Natural killer cell (primary cell): ENCODE measurements around the gene APBA2. TPM values are rescaled to one million over a fixed set of nuclear protein-coding genes. Genes with fewer than 3 reads are reported as not detected.

Experiments
- ATAC-seq, 3 donors: fragments of 150-1000 bp in 2 of 3; fragments of 200-7000 bp in 1 of 3; cut with Tn5 transposase; 1 replicate in 1 of 3; 2 replicates in 2 of 3; pipeline ENCODE4 v1.10.0; 2021; ENCODE audit warnings: mild to moderate bottlenecking in 2 of 3, moderate library complexity in 2 of 3
- DNase-seq, 2 donors: peaks; one replicate each; pipeline versions ENCODE4 v3.0.0 to v3.0.0-alpha.2; 2013 to 2021; ENCODE audit warnings: mixed read lengths in 1 of 2
- H3K27ac ChIP-seq: one replicate; pipeline ENCODE4 v1.5.1; 2013; ENCODE audit warnings: mild to moderate bottlenecking, low read length
- H3K27me3 ChIP-seq: one replicate; pipeline ENCODE4 v1.6.1; 2013; ENCODE audit warnings: low read length; ENCODE audit not compliant: control insufficient read depth, insufficient read depth
- H3K36me3 ChIP-seq: one replicate; pipeline ENCODE4 v1.6.1; 2013; ENCODE audit warnings: low read length; ENCODE audit not compliant: control insufficient read depth, insufficient read depth
- H3K4me1 ChIP-seq: one replicate; pipeline ENCODE4 v1.6.1; 2013; ENCODE audit warnings: low read length; ENCODE audit not compliant: control insufficient read depth, insufficient read depth
- H3K4me3 ChIP-seq: one replicate; pipeline ENCODE4 v1.5.1; 2013; ENCODE audit warnings: low read length
- H3K9me3 ChIP-seq: one replicate; pipeline ENCODE4 v1.6.1; 2013; ENCODE audit warnings: low read length; ENCODE audit not compliant: control insufficient read depth, insufficient read depth
- H3K27ac Mint-ChIP-seq, 2 donors: one replicate each; pipeline ENCODE4 v1.8.0; 2022; ENCODE audit warnings: mild to moderate bottlenecking in 2 of 2, mixed read lengths in 2 of 2, moderate library complexity in 1 of 2
- H3K27me3 Mint-ChIP-seq, 2 donors: one replicate each; pipeline ENCODE4 v1.8.0; 2022; ENCODE audit warnings: low read depth in 2 of 2, mixed read lengths in 2 of 2
- H3K36me3 Mint-ChIP-seq: one replicate; pipeline ENCODE4 v1.8.0; 2022; ENCODE audit warnings: mixed read lengths
- H3K4me1 Mint-ChIP-seq, 2 donors: one replicate each; pipeline ENCODE4 v1.8.0; 2022; ENCODE audit warnings: mixed read lengths in 2 of 2
- H3K4me3 Mint-ChIP-seq: one replicate; pipeline ENCODE4 v1.8.0; 2022; ENCODE audit warnings: mild to moderate bottlenecking, moderate library complexity, mixed read lengths
- H3K9me3 Mint-ChIP-seq, 2 donors: one replicate each; pipeline ENCODE4 v1.8.0; 2022; ENCODE audit warnings: mixed read lengths in 2 of 2
- CTCF ChIP-seq: fragments of 200-600 bp; IDR thresholded peaks from one replicate; pipeline ENCODE4 v1.8.0; 2022; ENCODE audit warnings: antibody characterized with exemption
- WGBS: methylation state at CpG from one replicate; pipeline ENCODE4 v1.1.7; 2013; ENCODE audit warnings: missing lambda C conversion rate; ENCODE audit not compliant: insufficient coverage; 5-methylcytosine and 5-hydroxymethylcytosine counted together
- intact Hi-C: fragments of 100-400 bp; cut with micrococcal nuclease; formaldehyde crosslinking; loops from one replicate; pipeline ENCODE4 v1.14.2; 2022
- total RNA-seq, 4 donors: library from RNA; stranded (reverse); fragments of 120-200 nt in 1 of 4; gene quantifications; one replicate each; pipeline versions ENCODE4 v1.2.3 to v1.2.4, GENCODE V29; 2013 to 2022

Gene APBA2
- total RNA-seq, 3 donors from 2014 or later (not counting 1 experiment from before 2014, with no cell fraction given), result 96.4 to 119 (median 97.9) TPM

GRCh38 chr15:28981921-28982320 lies 96.1 kb downstream of the APBA2 start:
- ATAC-seq (no peak), DNase-seq (no peak)
- H3K36me3 Mint-ChIP-seq, result no peaks in the 10 kb centered on the region
- peaks cover 52 to 54% of the 10 kb centered on the region in 2 donors for H3K4me1 Mint-ChIP-seq
- H3K36me3 ChIP-seq, result no peaks in the 10 kb centered on the region
- intact Hi-C loops, result no loop called here
- no peaks in the 10 kb centered on the region for H3K27me3 ChIP-seq
- H3K27me3 Mint-ChIP-seq, result peaks cover 0 to 4% of the 10 kb centered on the region in 2 donors
- no CpG with 5 or more reads among the region's 4 CpGs for WGBS
- H3K27ac ChIP-seq, result no peak overlapping the region
- H3K9me3 ChIP-seq, result no peaks in the 10 kb centered on the region
- peaks cover 35% of the 10 kb centered on the region for H3K4me1 ChIP-seq
- TF ChIP-seq CTCF, result no peak
- no peaks in the 10 kb centered on the region for H3K9me3 Mint-ChIP-seq
- no peak overlapping the region for H3K4me3 Mint-ChIP-seq
- no peak overlapping the region for H3K27ac Mint-ChIP-seq
- no peak overlapping the region for H3K4me3 ChIP-seq

- Histone ChIP-seq H3K9me3 (no peaks in the 10 kb centered on the region), H3K36me3 (no peaks in the 10 kb centered on the region), H3K27ac (no peak overlapping the region), H3K27me3 (no peaks in the 10 kb centered on the region), H3K4me1 (peaks cover 35% of the 10 kb centered on the region), H3K4me3 (no peak overlapping the region)
- no peaks in the 10 kb centered on the region for H3K36me3 Mint-ChIP-seq
- ATAC-seq (no peak), DNase-seq (no peak)
- no peak overlapping the region for H3K4me3 Mint-ChIP-seq
- no peaks in the 10 kb centered on the region for H3K9me3 Mint-ChIP-seq
- peaks cover 58 to 59% of the 10 kb centered on the region in 2 donors for H3K4me1 Mint-ChIP-seq
- intact Hi-C loops, result no loop called here
- H3K27ac Mint-ChIP-seq, result peak overlapping the region in 1 of 2 donors; percentile 31
- peaks cover 0 to 4% of the 10 kb centered on the region in 2 donors for H3K27me3 Mint-ChIP-seq
- 92% methylated on average over 6 of the region's 6 CpGs for WGBS
- TF ChIP-seq CTCF, result no peak
These were observed 97.1 kb downstream of the APBA2 start for GRCh38 chr15:28982886-28983285.

- no peaks in the 10 kb centered on the region for H3K9me3 ChIP-seq
- H3K9me3 Mint-ChIP-seq, result no peaks in the 10 kb centered on the region
- H3K36me3 ChIP-seq, result no peaks in the 10 kb centered on the region
- H3K27me3 Mint-ChIP-seq, result peaks cover 0 to 4% of the 10 kb centered on the region in 2 donors
- H3K27me3 ChIP-seq, result no peaks in the 10 kb centered on the region
- no peak overlapping the region for H3K4me3 ChIP-seq
- H3K4me1 ChIP-seq, result peaks cover 35% of the 10 kb centered on the region
- peaks cover 55 to 58% of the 10 kb centered on the region in 2 donors for H3K4me1 Mint-ChIP-seq
- intact Hi-C loops, result no loop called here
- H3K27ac Mint-ChIP-seq, result peak overlapping the region; percentile 45 to 94
- no peak overlapping the region for H3K4me3 Mint-ChIP-seq
- no peak for TF ChIP-seq CTCF
- DNase-seq, result no peak
- no peak overlapping the region for H3K27ac ChIP-seq
- no peak for ATAC-seq
- no peaks in the 10 kb centered on the region for H3K36me3 Mint-ChIP-seq
- 94% methylated on average over 20 of the region's 20 CpGs for WGBS
These were observed 97.9 kb downstream of the APBA2 start for GRCh38 chr15:28983432-28984311.
